ENCODE data around the gene SLC39A1. TPM values are rescaled to one million over a fixed set of nuclear protein-coding genes. Genes with fewer than 3 reads are reported as not detected.
A peak's percentile ranks its signal among the peaks of the same experiment; 100 is the strongest.

SLC39A1 gene
- total and polyA plus RNA-seq, 2 of the 8 experiments (the other 6 are each of a cell fraction or from before 2014, with no cell fraction given) = 238 to 337 TPM

DNA sequence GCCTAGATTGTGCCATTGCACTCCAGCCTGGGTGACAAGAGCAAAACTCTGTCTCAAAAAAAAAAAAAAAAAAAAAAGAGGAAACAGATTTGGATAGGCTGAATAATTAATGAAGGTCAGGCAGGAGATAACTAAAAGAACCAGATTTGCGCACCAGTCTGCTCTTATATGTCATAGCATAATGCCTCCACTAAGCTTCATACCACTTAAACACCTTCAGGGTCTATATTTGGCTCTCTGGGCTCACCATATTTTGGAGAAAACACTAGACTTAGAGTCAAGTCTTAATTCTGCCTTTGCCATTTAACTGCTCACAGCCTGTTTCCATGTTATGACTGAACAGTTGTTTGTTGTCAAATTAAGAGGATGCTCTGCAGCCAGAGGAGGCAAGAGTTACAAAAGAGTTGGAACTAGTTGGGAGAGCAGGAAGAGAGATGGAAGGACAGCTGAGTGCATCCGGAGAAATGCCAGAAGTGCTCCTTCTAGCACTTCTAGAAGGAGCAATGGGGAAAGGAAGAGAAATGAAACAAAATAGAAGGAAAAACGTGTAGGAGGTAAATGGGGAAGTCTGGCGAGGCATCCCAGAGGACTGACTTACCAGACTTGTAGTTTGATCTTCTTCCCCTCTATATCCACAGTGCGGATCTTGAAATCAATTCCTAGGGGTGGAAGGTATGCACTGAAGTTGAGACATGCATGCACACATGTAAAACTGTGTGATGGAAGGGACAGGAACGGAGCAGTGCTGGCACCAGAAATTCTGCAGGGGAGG lies 21.0 kb upstream of the SLC39A1 start:
- Histone ChIP-seq H4K5ac (ENCODE audit: insufficient read length, low read depth, low read length) (no peak overlapping the region), H2BK12ac (ENCODE audit: low read depth, low read length) (no peak overlapping the region), H3K14ac (ENCODE audit: insufficient read length) (no peak overlapping the region), H4K20me1 (replicated peaks in 1 of 2; ENCODE audit: control insufficient read depth in 1 of 2, insufficient read depth in 2 of 2, low read length in 2 of 2) (peaks cover 0 to 4% of the 10 kb centered on the region in 2 experiments), H3K4ac (replicated peaks; ENCODE audit: insufficient read length, low read depth, low read length) (no peak overlapping the region), H3K9me3 (ENCODE audit: insufficient read depth in 2 of 2, low read depth in 1 of 2, low read length in 1 of 2) (no peaks in the 10 kb centered on the region), H3K27me3 (replicated peaks in 1 of 4; ENCODE audit: control insufficient read depth in 3 of 4, extremely low read depth in 1 of 4, insufficient read depth in 3 of 4, low read length in 3 of 4) (no peaks in the 10 kb centered on the region), H3K36me3 (ENCODE audit: control insufficient read depth in 2 of 4, insufficient read depth in 4 of 4, low read length in 3 of 4) (peaks cover 5 to 36% (median 25%) of the 10 kb centered on the region in 4 experiments; a peak in 7 of 8 replicates), H2BK120ac (replicated peaks; ENCODE audit: low read depth, low read length) (no peak overlapping the region), H3K4me1 (replicated peaks in 1 of 4; ENCODE audit: control insufficient read depth in 3 of 4, insufficient read depth in 4 of 4, low read length in 3 of 4) (peaks cover 0 to 10% (median 9%) of the 10 kb centered on the region in 4 experiments; a peak in 5 of 7 replicates), H3K79me1 (ENCODE audit: low read depth, low read length) (0 out of 2 replicates have a peak, but pooled peaks cover 3% of the 10 kb centered on the region), H3K4me3 (ENCODE audit: extremely low read depth in 1 of 4, insufficient read depth in 2 of 4, low read depth in 3 of 4, low read length in 4 of 4) (peak overlapping the region; percentile 83 to 93 (median 90); a peak in 5 of 8 replicates), H3K4me2 (ENCODE audit: insufficient read depth in 1 of 2, low read depth in 2 of 2, low read length in 2 of 2) (peak overlapping the region; percentile 96 to 100), H2AFZ (ENCODE audit: low read length) (no peak overlapping the region), H3K23ac (ENCODE audit: insufficient read length) (no peak overlapping the region), H3K23me2 (ENCODE audit: low read depth, low read length) (peaks cover 10% of the 10 kb centered on the region), H2BK15ac (ENCODE audit: low read length) (no peak overlapping the region), H2BK20ac (ENCODE audit: low read length) (no peak overlapping the region), H3K79me2 (ENCODE audit: control insufficient read depth in 1 of 2, insufficient read depth in 2 of 2, low read length in 2 of 2) (peaks cover 0 to 19% of the 10 kb centered on the region in 2 experiments; a peak in 2 of 4 replicates), H4K91ac (replicated peaks; ENCODE audit: insufficient read length, low read length) (no peak overlapping the region), H3K56ac (replicated peaks; ENCODE audit: insufficient read length, low read depth, low read length) (no peak overlapping the region), H3K9ac (replicated peaks in 1 of 4; ENCODE audit: extremely low read depth in 1 of 4, low read depth in 3 of 4, low read length in 3 of 4) (no peak overlapping the region), H2AK5ac (ENCODE audit: low read depth, low read length) (no peak overlapping the region), H3K18ac (ENCODE audit: extremely low read depth, low read length) (no peak overlapping the region), H3K27ac (ENCODE audit: low read depth, low read length) (no peak overlapping the region), H2BK5ac (ENCODE audit: low read depth, low read length) (no peak overlapping the region), H4K8ac (ENCODE audit: extremely low read depth, insufficient read depth, low read length) (no peak overlapping the region)
- ChIA-PET POLR2A (ENCODE audit: partially characterized antibody) (interaction anchor here (1.0 to 13.2 kb wide), 10 partner anchors 8 to 198 kb away, joined by 3 to 454 read pairs (median 8); partner anchors contain the start of genes CREB3L4, CRTC2, DENND4B and JTB), CTCF (ENCODE audit: partially characterized antibody) (interaction anchor here (0.6 to 3.9 kb wide), 4 partner anchors 29 to 194 kb away, joined by 3 to 31 read pairs (median 4); no protein-coding TSS in a partner anchor)
- TF ChIP-seq RAD21 (IDR thresholded peaks at IDR 0.05 in 1 of 2, conservative IDR thresholded peaks at IDR 0.05 in 1 of 2; ENCODE audit: low read depth in 2 of 2, low read length in 2 of 2) (no peak), SP4 (IDR thresholded peaks at IDR 0.05; ENCODE audit: low read length) (no peak), TAF7 (optimal IDR thresholded peaks at IDR 0.05; ENCODE audit: borderline replicate concordance, low read depth, low read length) (no peak)
- WGBS, 2 experiments (ENCODE audit: extremely low coverage in 1 of 2, insufficient coverage in 1 of 2, insufficient read length in 1 of 2, insufficient replicate concordance in 2 of 2, low coverage in 1 of 2, low lambda C conversion rate in 2 of 2, missing lambda C conversion rate in 1 of 2) = 85% methylated on average over 6 of the region's 6 CpGs; no CpG with 5 or more reads in 1 of the 2 experiments
- no peak for FAIRE-seq
- no peak for DNase-seq (ENCODE audit: low read depth in 1 of 2, low spot score in 2 of 2)
